ENCODE results near the gene POLE3. TPM values are rescaled to one million over a fixed set of nuclear protein-coding genes. Genes with fewer than 3 reads are reported as not detected.
"Not testable (repeated sequence)": the region's sequence is repeated elsewhere in the genome, so short reads cannot be mapped to it uniquely, and the experiment has no call there.

POLE3 gene
- total and polyA plus RNA-seq, 4 experiments from 2014 or later, result 46.9 to 179 (median 74.9) TPM

DNA sequence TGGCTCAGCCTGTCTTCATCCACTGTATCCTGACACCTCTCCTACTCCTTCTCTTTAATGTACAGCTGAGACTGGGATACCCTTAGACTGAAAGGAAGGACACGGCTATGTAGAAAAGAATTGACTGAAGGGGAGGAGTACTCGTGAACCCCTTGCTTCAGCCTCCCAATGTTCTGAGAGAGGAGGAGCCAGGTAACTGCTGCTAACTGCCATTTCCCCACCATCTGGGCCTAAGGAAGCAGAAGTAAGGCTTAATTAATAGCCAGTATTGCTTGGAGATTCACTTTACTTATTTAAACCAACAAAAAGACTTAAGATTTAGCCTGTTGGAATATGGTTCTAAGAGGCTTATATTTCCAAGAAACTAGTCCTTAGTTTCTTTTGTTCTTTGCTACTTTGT, 34.3 kb upstream of the POLE3 start:
- H3K9me3 ChIP-seq (ENCODE audit: control insufficient read depth in 1 of 2, low read length in 2 of 2), result no peaks in the 10 kb centered on the region
- intact Hi-C loops (cut with micrococcal nuclease), result no loop called here
- no peak overlapping the region for H3K4me3 Mint-ChIP-seq
- no peaks in the 10 kb centered on the region for H3K27me3 ChIP-seq (ENCODE audit: insufficient read depth, low read length)
- H3K4me1 ChIP-seq (ENCODE audit: insufficient read depth, low read length), result no peaks in the 10 kb centered on the region
- H3K4me1 Mint-ChIP-seq, result peaks cover 0 to 1% (median 0%) of the 10 kb centered on the region in 4 donors
- no peaks in the 10 kb centered on the region for H3K9me3 Mint-ChIP-seq
- H3K4me3 ChIP-seq (ENCODE audit: low read length in 2 of 2), result no peak overlapping the region
- H3K27ac Mint-ChIP-seq, result no peak overlapping the region
- H3K36me3 ChIP-seq (ENCODE audit: insufficient read depth, low read length), result no peaks in the 10 kb centered on the region
- no peaks in the 10 kb centered on the region for H3K36me3 Mint-ChIP-seq
- POLR2A ChIA-PET (ENCODE audit: partially characterized antibody), result no interaction called here
- H3K27ac ChIP-seq (ENCODE audit: low read depth, low read length), result no peak overlapping the region
- DNase-seq, result no peak
- no peaks in the 10 kb centered on the region for H3K27me3 Mint-ChIP-seq
- CTCF ChIA-PET (ENCODE audit: partially characterized antibody), result interaction anchor here (1.1 to 10.1 kb wide), 6 partner anchors 73 to 213 kb away, joined by 3 to 322 read pairs (median 12); no protein-coding TSS in a partner anchor

DNA sequence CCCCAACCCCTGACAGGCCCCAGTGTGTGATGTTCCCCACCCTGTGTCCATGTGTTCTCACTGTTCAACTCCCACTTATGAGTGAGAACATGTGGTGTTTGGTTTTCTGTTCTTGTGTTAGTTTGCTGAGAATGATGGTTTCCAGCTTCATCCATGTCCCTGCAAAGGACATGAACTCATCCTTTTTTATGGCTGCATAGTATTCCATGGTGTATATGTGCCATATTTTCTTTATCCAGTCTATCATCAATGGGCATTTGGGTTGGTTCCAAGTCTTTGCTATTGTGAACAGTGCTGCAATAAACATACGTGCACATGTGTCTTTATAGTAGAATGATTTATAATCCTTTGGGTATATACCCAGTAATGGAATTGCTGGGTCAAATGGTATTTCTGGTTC, 27.2 kb upstream of the POLE3 start:
- intact Hi-C loops (cut with micrococcal nuclease); CTCF ChIA-PET (ENCODE audit: partially characterized antibody); H3K9me3 Mint-ChIP-seq; H3K36me3 ChIP-seq (ENCODE audit: insufficient read depth, low read length); H3K27me3 ChIP-seq (ENCODE audit: insufficient read depth, low read length); H3K4me1 ChIP-seq (ENCODE audit: insufficient read depth, low read length); H3K9me3 ChIP-seq (ENCODE audit: control insufficient read depth in 1 of 2, low read length in 2 of 2); H3K27ac ChIP-seq (ENCODE audit: low read depth, low read length); H3K36me3 Mint-ChIP-seq; POLR2A ChIA-PET (ENCODE audit: partially characterized antibody); H3K27me3 Mint-ChIP-seq; H3K4me3 ChIP-seq (ENCODE audit: low read length in 2 of 2); DNase-seq; H3K4me1 Mint-ChIP-seq; H3K4me3 Mint-ChIP-seq; H3K27ac Mint-ChIP-seq: not testable (repeated sequence)

DNA sequence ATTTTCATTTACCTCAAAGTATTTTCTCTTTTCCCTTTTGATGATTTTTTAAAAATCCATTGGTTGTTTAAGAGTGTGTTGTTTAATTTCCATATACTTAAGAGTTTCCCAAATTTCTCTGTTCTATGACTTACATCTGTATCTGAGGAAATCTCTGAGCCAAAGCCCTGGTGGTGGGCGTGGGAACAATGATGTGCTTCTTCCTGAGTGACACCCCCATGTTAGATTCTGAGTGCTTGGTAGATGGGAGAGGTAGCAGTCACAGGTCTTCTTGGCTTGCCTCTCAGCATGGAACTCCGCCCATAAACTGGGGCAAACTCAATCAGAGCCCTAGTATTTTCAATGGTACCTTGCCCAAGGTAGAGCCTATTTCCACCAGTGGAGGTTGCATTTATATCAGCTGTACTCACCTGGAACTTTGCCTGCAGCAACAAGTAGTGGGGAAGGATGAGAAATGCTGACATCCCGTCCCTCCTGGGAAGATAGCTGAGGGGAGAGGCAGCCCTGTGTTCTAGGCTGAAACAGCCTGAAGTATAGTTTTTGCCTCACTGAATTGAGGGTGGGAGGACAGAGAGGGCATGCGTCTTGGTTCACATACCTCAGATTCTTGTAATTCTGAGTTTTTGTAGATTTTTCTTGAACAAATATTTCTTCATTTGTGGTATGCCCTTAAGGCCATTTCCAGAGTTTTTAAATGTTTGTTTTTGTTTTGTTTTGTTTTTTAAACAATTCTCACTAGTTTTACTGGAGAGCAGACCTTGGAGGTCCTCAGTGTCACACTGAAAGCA, 26.4 kb upstream of the POLE3 start:
- H3K9me3 ChIP-seq (ENCODE audit: control insufficient read depth in 1 of 2, low read length in 2 of 2), result no peaks in the 10 kb centered on the region
- Mint-ChIP-seq H3K4me3 (no peak overlapping the region), H3K27ac (peak overlapping the region in 1 of 7 donors; percentile 11), H3K36me3 (no peaks in the 10 kb centered on the region), H3K9me3 (peaks cover 0 to 3% (median 0%) of the 10 kb centered on the region in 8 donors), H3K27me3 (no peaks in the 10 kb centered on the region), H3K4me1 (no peaks in the 10 kb centered on the region)
- no peak overlapping the region for H3K27ac ChIP-seq (ENCODE audit: low read depth, low read length)
- no peak overlapping the region for H3K4me3 ChIP-seq (ENCODE audit: low read length in 2 of 2)
- no peak for DNase-seq
- no peaks in the 10 kb centered on the region for H3K27me3 ChIP-seq (ENCODE audit: insufficient read depth, low read length)
- no peaks in the 10 kb centered on the region for H3K4me1 ChIP-seq (ENCODE audit: insufficient read depth, low read length)
- intact Hi-C loops (cut with micrococcal nuclease), result no loop called here
- ChIA-PET POLR2A (ENCODE audit: partially characterized antibody) (no interaction called here), CTCF (ENCODE audit: partially characterized antibody) (no interaction called here)
- H3K36me3 ChIP-seq (ENCODE audit: insufficient read depth, low read length), result no peaks in the 10 kb centered on the region

DNA sequence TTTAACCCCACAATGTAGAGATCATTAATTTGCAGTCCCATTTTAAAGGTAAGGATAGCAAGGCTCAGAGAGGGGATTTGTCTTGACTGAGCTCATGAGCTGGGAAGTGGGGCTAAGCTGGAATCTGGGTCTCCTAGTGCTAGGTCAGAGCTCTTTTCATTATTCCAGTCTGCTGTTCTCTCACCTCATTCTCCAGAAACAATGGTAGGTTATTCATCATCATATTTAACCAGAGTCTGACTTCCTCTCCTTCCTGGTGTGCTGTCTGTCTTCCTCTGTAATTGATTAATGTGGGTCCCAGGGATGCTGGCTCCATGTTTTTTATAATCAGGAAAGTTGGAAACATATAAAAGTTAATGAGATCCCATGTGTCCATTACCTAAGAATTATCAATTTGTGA, 20.7 kb upstream of the POLE3 start:
- ChIA-PET POLR2A (ENCODE audit: partially characterized antibody) (no interaction called here), CTCF (ENCODE audit: partially characterized antibody) (interaction anchor here (1.1 kb wide), 2 partner anchors 159 to 227 kb away, joined by 3 to 4 read pairs; no protein-coding TSS in a partner anchor)
- Histone ChIP-seq H3K4me1 (ENCODE audit: insufficient read depth, low read length) (no peaks in the 10 kb centered on the region), H3K9me3 (ENCODE audit: control insufficient read depth in 1 of 2, low read length in 2 of 2) (no peaks in the 10 kb centered on the region), H3K36me3 (ENCODE audit: insufficient read depth, low read length) (no peaks in the 10 kb centered on the region), H3K27me3 (ENCODE audit: insufficient read depth, low read length) (no peaks in the 10 kb centered on the region), H3K27ac (ENCODE audit: low read depth, low read length) (no peak overlapping the region), H3K4me3 (ENCODE audit: low read length in 2 of 2) (no peak overlapping the region)
- Mint-ChIP-seq H3K4me1 (no peaks in the 10 kb centered on the region), H3K9me3 (no peaks in the 10 kb centered on the region), H3K4me3 (no peak overlapping the region), H3K27ac (no peak overlapping the region), H3K27me3 (peaks cover 0 to 3% of the 10 kb centered on the region in 2 donors), H3K36me3 (no peaks in the 10 kb centered on the region)
- intact Hi-C loops (cut with micrococcal nuclease), result no loop called here
- no peak for DNase-seq

DNA sequence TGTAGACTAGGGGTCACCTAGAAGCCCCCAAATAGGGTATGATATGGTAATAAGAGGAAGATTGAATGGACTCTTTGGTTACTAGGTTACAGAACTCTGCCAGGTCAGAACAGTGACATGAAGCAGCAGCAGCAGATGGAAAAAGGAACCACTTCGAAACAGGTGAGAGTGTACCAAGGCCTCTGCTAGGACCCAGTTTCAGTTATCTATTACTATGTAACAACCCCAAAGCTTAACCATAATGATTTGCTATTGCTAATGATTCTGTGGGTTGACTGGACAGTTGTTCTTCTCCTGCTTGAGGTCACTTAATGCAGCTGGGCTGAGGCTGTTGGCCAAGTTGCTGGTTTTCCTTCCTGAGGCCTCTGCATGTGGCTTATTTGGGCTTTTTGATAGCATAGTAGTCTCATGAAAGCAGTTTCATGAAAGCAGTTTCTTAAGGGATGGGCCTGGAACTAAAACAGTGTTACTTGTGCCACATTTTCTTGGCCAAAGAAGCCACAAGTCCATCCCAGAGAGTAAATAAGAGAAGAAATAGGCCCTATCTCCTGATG, 17.7 kb upstream of the POLE3 start:
- Mint-ChIP-seq H3K27ac (no peak overlapping the region), H3K4me3 (no peak overlapping the region), H3K27me3 (peaks cover 3 to 5% of the 10 kb centered on the region in 2 donors), H3K9me3 (no peaks in the 10 kb centered on the region), H3K4me1 (no peaks in the 10 kb centered on the region), H3K36me3 (no peaks in the 10 kb centered on the region)
- DNase-seq, result no peak
- Histone ChIP-seq H3K4me1 (ENCODE audit: insufficient read depth, low read length) (no peaks in the 10 kb centered on the region), H3K9me3 (ENCODE audit: control insufficient read depth in 1 of 2, low read length in 2 of 2) (no peaks in the 10 kb centered on the region), H3K4me3 (ENCODE audit: low read length in 2 of 2) (no peak overlapping the region), H3K36me3 (ENCODE audit: insufficient read depth, low read length) (no peaks in the 10 kb centered on the region), H3K27ac (ENCODE audit: low read depth, low read length) (no peak overlapping the region), H3K27me3 (ENCODE audit: insufficient read depth, low read length) (no peaks in the 10 kb centered on the region)
- POLR2A ChIA-PET (ENCODE audit: partially characterized antibody), result no interaction called here
- CTCF ChIA-PET (ENCODE audit: partially characterized antibody), result interaction anchor here (1.3 kb wide), 1 partner anchor 163 kb away, joined by 3 read pairs; no protein-coding TSS in a partner anchor
- intact Hi-C loops (cut with micrococcal nuclease), result no loop called here

DNA sequence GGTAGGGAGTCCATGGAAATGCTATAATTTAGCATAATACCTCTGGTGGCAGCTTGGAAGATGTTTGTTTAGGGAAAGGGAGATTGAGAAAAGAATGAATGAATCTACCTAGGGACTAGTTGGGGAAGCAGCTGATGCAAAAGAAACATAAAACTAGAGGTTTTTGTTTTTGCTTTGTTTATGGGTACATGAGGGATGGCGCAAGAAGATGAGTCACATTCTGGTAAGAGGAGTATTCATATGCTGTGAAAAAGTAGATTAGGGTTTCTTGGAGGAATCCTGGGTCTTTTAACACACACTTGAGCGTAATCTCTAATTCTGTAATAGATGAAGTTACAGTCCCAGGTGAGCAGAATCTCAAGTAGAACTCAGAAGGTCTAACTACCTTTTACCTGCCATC, 17.2 kb upstream of the POLE3 start:
- Histone ChIP-seq H3K27ac (ENCODE audit: low read depth, low read length) (no peak overlapping the region), H3K9me3 (ENCODE audit: control insufficient read depth in 1 of 2, low read length in 2 of 2) (no peaks in the 10 kb centered on the region), H3K4me3 (ENCODE audit: low read length in 2 of 2) (no peak overlapping the region), H3K27me3 (ENCODE audit: insufficient read depth, low read length) (no peaks in the 10 kb centered on the region), H3K36me3 (ENCODE audit: insufficient read depth, low read length) (no peaks in the 10 kb centered on the region), H3K4me1 (ENCODE audit: insufficient read depth, low read length) (no peaks in the 10 kb centered on the region)
- ChIA-PET POLR2A (ENCODE audit: partially characterized antibody) (no interaction called here), CTCF (ENCODE audit: partially characterized antibody) (no interaction called here)
- DNase-seq, result no peak
- intact Hi-C loops (cut with micrococcal nuclease), result no loop called here
- Mint-ChIP-seq H3K36me3 (no peaks in the 10 kb centered on the region), H3K4me3 (no peak overlapping the region), H3K4me1 (no peaks in the 10 kb centered on the region), H3K27ac (no peak overlapping the region), H3K27me3 (peaks cover 3 to 5% of the 10 kb centered on the region in 2 donors), H3K9me3 (no peaks in the 10 kb centered on the region)

DNA sequence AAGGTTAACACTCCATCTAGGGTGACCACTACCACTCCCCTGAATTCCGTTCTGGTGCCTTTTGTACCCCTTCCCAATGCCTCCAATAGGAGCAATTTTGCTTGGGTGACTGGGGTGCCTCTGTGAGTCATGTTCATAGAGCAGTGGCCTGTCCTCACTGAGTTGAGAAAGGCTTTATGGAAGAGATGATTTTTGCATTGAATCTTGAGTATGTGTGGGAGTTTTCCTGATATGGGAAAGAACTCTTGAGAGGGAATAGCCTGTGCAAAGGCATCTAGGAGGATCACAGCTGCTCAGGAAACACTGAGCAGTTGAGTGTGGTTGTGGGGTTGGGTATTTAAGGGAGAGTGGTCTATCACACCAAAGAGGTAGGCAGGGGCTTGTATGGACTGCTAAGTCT, 16.2 kb upstream of the POLE3 start:
- intact Hi-C loops (cut with micrococcal nuclease), result no loop called here
- H3K27ac Mint-ChIP-seq, result no peak overlapping the region
- no peak overlapping the region for H3K4me3 Mint-ChIP-seq
- H3K36me3 ChIP-seq (ENCODE audit: insufficient read depth, low read length), result no peaks in the 10 kb centered on the region
- H3K4me3 ChIP-seq (ENCODE audit: low read length in 2 of 2), result no peak overlapping the region
- POLR2A ChIA-PET (ENCODE audit: partially characterized antibody), result interaction anchor here (0.7 to 1.1 kb wide), 2 partner anchors 17 to 207 kb away, joined by 3 read pairs; partner anchors contain the start of genes C9orf43 and POLE3
- CTCF ChIA-PET (ENCODE audit: partially characterized antibody), result no interaction called here
- no peaks in the 10 kb centered on the region for H3K27me3 ChIP-seq (ENCODE audit: insufficient read depth, low read length)
- no peaks in the 10 kb centered on the region for H3K36me3 Mint-ChIP-seq
- no peaks in the 10 kb centered on the region for H3K4me1 ChIP-seq (ENCODE audit: insufficient read depth, low read length)
- no peaks in the 10 kb centered on the region for H3K4me1 Mint-ChIP-seq
- H3K27ac ChIP-seq (ENCODE audit: low read depth, low read length), result no peak overlapping the region
- H3K9me3 Mint-ChIP-seq, result no peaks in the 10 kb centered on the region
- H3K27me3 Mint-ChIP-seq, result peaks cover 3 to 5% of the 10 kb centered on the region in 2 donors
- no peaks in the 10 kb centered on the region for H3K9me3 ChIP-seq (ENCODE audit: control insufficient read depth in 1 of 2, low read length in 2 of 2)
- DNase-seq, result no peak
